ENCODE data around the gene CYP2E1. TPM values are rescaled to one million over a fixed set of nuclear protein-coding genes. Genes with fewer than 3 reads are reported as not detected.

Gene CYP2E1
- total RNA-seq, 4 donors from 2014 or later: 0.20 to 2.6 (median 1.4) TPM

GRCh38 chr10:133520193-133520738, 6.9 kb upstream of the CYP2E1 start:
- peak; percentile 78 to 84 for DNase-seq
- no peak overlapping the region for H3K27ac ChIP-seq
- WGBS, 2 donors: 5 to 8% methylated on average over 11 to 31 of the region's 33 CpGs

GRCh38 chr10:133523631-133524203, 3.4 kb upstream of the CYP2E1 start:
- Histone ChIP-seq H3K36me3 (no peaks in the 10 kb centered on the region), H3K4me3 (replicated peaks in 1 of 3) (no peak overlapping the region), H3K4me1 (peaks cover 0 to 15% of the 10 kb centered on the region in 2 donors), H3K9me3 (no peaks in the 10 kb centered on the region), H3K27ac (no peak overlapping the region), H3K27me3 (peaks cover 7% of the 10 kb centered on the region)
- 87 to 88% methylated on average over 9 of the region's 9 CpGs for WGBS, 2 donors
- no peak for DNase-seq
- intact Hi-C loops (cut with DNase I): no loop called here
- TF ChIP-seq POLR2A (IDR thresholded peaks at IDR 0.05): no peak
- no peak for TF ChIP-seq CTCF (IDR thresholded peaks at IDR 0.05)

More at GRCh38 chr10:133520193-133520738, 6.9 kb upstream of the CYP2E1 start:
- TF ChIP-seq CTCF (IDR thresholded peaks at IDR 0.05) (peak; percentile 50 to 90 (median 70)), POLR2A (IDR thresholded peaks at IDR 0.05) (no peak)
- no peaks in the 10 kb centered on the region for H3K27me3 ChIP-seq
- intact Hi-C loops (cut with DNase I): no loop called here
- H3K4me1 ChIP-seq: peaks cover 0 to 7% of the 10 kb centered on the region in 2 donors
- H3K4me3 ChIP-seq (replicated peaks in 1 of 3): peak overlapping the region in 2 of 3 donors; percentile 26
- no peaks in the 10 kb centered on the region for H3K36me3 ChIP-seq
- H3K9me3 ChIP-seq: no peaks in the 10 kb centered on the region

- Histone ChIP-seq H3K4me1 (peaks cover 0 to 15% of the 10 kb centered on the region in 2 donors), H3K27ac (no peak overlapping the region), H3K4me3 (replicated peaks in 1 of 3) (no peak overlapping the region), H3K36me3 (no peaks in the 10 kb centered on the region), H3K9me3 (no peaks in the 10 kb centered on the region), H3K27me3 (peaks cover 10% of the 10 kb centered on the region)
- no peak for DNase-seq
- 84 to 86% methylated on average over 4 to 7 of the region's 7 CpGs for WGBS, 2 donors
- intact Hi-C loops (cut with DNase I): no loop called here
- TF ChIP-seq POLR2A (IDR thresholded peaks at IDR 0.05) (no peak), CTCF (IDR thresholded peaks at IDR 0.05) (no peak)
Observed at GRCh38 chr10:133525444-133525843, 1.7 kb upstream of the CYP2E1 start.

- TF ChIP-seq CTCF (IDR thresholded peaks at IDR 0.05) (no peak), POLR2A (IDR thresholded peaks at IDR 0.05) (no peak)
- intact Hi-C loops (cut with DNase I): no loop called here
- no peak overlapping the region for H3K4me3 ChIP-seq (replicated peaks in 1 of 3)
- peaks cover 0 to 14% of the 10 kb centered on the region in 2 donors for H3K4me1 ChIP-seq
- no peaks in the 10 kb centered on the region for H3K9me3 ChIP-seq
- H3K27me3 ChIP-seq: peaks cover 10% of the 10 kb centered on the region
- 0 to 53% methylated on average over 1 to 35 of the region's 51 CpGs for WGBS, 2 donors
- H3K27ac ChIP-seq: no peak overlapping the region
- DNase-seq: peak in 1 of 2 donors; percentile 34
- H3K36me3 ChIP-seq: no peaks in the 10 kb centered on the region
Observed at GRCh38 chr10:133527771-133528271, 658 bp downstream of the CYP2E1 start.

GRCh38 chr10:133528296-133528844, 1.2 kb downstream of the CYP2E1 start:
- Histone ChIP-seq H3K27me3 (peaks cover 10% of the 10 kb centered on the region), H3K36me3 (no peaks in the 10 kb centered on the region), H3K4me3 (replicated peaks in 1 of 3) (no peak overlapping the region), H3K27ac (no peak overlapping the region), H3K4me1 (peaks cover 0 to 14% of the 10 kb centered on the region in 2 donors), H3K9me3 (no peaks in the 10 kb centered on the region)
- intact Hi-C loops (cut with DNase I): no loop called here
- TF ChIP-seq POLR2A (IDR thresholded peaks at IDR 0.05): no peak
- TF ChIP-seq CTCF (IDR thresholded peaks at IDR 0.05): no peak
- no peak for DNase-seq
- WGBS, 2 donors: 6 to 61% methylated on average over 23 to 31 of the region's 50 CpGs
